Keratinocyte (primary cell): ENCODE measurements around the gene CCR6. TPM values are rescaled to one million over a fixed set of nuclear protein-coding genes. Genes with fewer than 3 reads are reported as not detected.

Experiments
- DNase-seq: peaks from one replicate; pipeline ENCODE4 v3.0.0-alpha.2; 2011; ENCODE audit warnings: low read depth, missing footprints, low spot score
- FAIRE-seq: peaks from 2 replicates; lab custom pipeline; 2011; peaks lifted over from hg19 to GRCh38; lab: Jason Lieb, UNC
- H2AFZ ChIP-seq: 2 replicates; pipeline ENCODE4 v1.6.0; 2012; ENCODE audit warnings: low read length, control low read depth, inconsistent platforms; ENCODE audit not compliant: control insufficient read depth
- H3K27ac ChIP-seq: 2 replicates; pipeline ENCODE4 v1.5.1; 2011; ENCODE audit warnings: low read length; ENCODE audit not compliant: control insufficient read depth, insufficient read depth
- H3K27me3 ChIP-seq: 3 replicates; pipeline ENCODE4 v1.6.0; 2011; ENCODE audit warnings: low read length; ENCODE audit not compliant: control insufficient read depth, insufficient read depth; ENCODE audit errors: extremely low read depth
- H3K36me3 ChIP-seq, 2 experiments: 2 replicates in 1 of 2; 3 replicates in 1 of 2; pipeline ENCODE4 v1.5.1; 2011; ENCODE audit warnings: low read length in 2 of 2, mild to moderate bottlenecking in 1 of 2; ENCODE audit not compliant: control insufficient read depth in 2 of 2, insufficient read depth in 2 of 2; ENCODE audit errors: extremely low read depth in 1 of 2
- H3K4me1 ChIP-seq: 3 replicates; pipeline ENCODE4 v1.5.1; 2011; ENCODE audit warnings: low read length; ENCODE audit not compliant: control insufficient read depth, insufficient read depth; ENCODE audit errors: extremely low read depth
- H3K4me2 ChIP-seq: 3 replicates; pipeline ENCODE4 v1.6.0; 2011; ENCODE audit warnings: low read depth, low read length; ENCODE audit not compliant: control insufficient read depth, insufficient read depth; ENCODE audit errors: extremely low read depth
- H3K4me3 ChIP-seq, 3 experiments: fragments of 200-600 bp in 1 of 3; sonication (generic) in 1 of 3; 2 replicates in 2 of 3; 3 replicates in 1 of 3; pipeline ENCODE4 v1.5.1; 2011 to 2016; ENCODE audit warnings: low read length in 3 of 3, mild to moderate bottlenecking in 3 of 3, control low read depth in 2 of 3, inconsistent platforms in 1 of 3, low read depth in 1 of 3, mixed read lengths in 1 of 3, mixed run types in 1 of 3, moderate library complexity in 1 of 3; ENCODE audit not compliant: control insufficient read depth in 2 of 3, insufficient read depth in 2 of 3; ENCODE audit errors: extremely low read depth in 1 of 3
- H3K79me2 ChIP-seq: 2 replicates; pipeline ENCODE4 v1.6.0; 2012; ENCODE audit warnings: low read length; ENCODE audit not compliant: control insufficient read depth, insufficient read depth
- H3K9ac ChIP-seq: 3 replicates; pipeline ENCODE4 v1.6.0; 2011; ENCODE audit warnings: low read length; ENCODE audit not compliant: control insufficient read depth, insufficient read depth; ENCODE audit errors: extremely low read depth
- H3K9me1 ChIP-seq: 3 replicates; pipeline ENCODE4 v1.6.0; 2011; ENCODE audit warnings: low read length; ENCODE audit not compliant: control insufficient read depth, insufficient read depth; ENCODE audit errors: extremely low read depth
- H3K9me3 ChIP-seq: 2 replicates; pipeline ENCODE4 v1.5.1; 2012; ENCODE audit warnings: low read depth, low read length; ENCODE audit not compliant: control insufficient read depth
- H4K20me1 ChIP-seq: 3 replicates; pipeline ENCODE4 v1.6.0; 2011; ENCODE audit warnings: low read length; ENCODE audit not compliant: control insufficient read depth, insufficient read depth; ENCODE audit errors: extremely low read depth
- CTCF ChIP-seq, 3 experiments: IDR thresholded peaks in 1 of 3; conservative IDR thresholded peaks in 1 of 3; optimal IDR thresholded peaks in 1 of 3; 2 replicates in 2 of 3; 3 replicates in 1 of 3; pipeline versions ENCODE3 to v1.5.1; 2011; ENCODE audit warnings: low read length in 3 of 3, mild to moderate bottlenecking in 3 of 3, moderate library complexity in 2 of 3, control low read depth in 1 of 3, inconsistent platforms in 1 of 3; ENCODE audit not compliant: insufficient read depth in 2 of 3; ENCODE audit errors: extremely low read depth in 1 of 3
- EZH2 ChIP-seq: IDR thresholded peaks from one replicate; pipeline ENCODE4 v1.6.1; 2012; ENCODE audit warnings: inconsistent platforms, mild to moderate bottlenecking, low read length, moderate library complexity
- dilution Hi-C: fragments of 300-500 bp; cut with MboI; formaldehyde crosslinking; loops from one replicate; pipeline ENCODE4 v1.7.0; 2020; ENCODE audit warnings: low sequenced_read_pairs; ENCODE audit not compliant: extremely low pct_ligation_motif_present
- polyA plus RNA-seq, 5 experiments: library from polyadenylated mRNA; depleted of rRNA in 3 of 5; stranded (reverse) in 3 of 5; stranded (forward) in 1 of 5; unstranded in 1 of 5; fragments of >200 nt; gene quantifications; 1 replicate in 1 of 5; 2 replicates in 3 of 5; 3 replicates in 1 of 5; pipeline versions ENCODE4 v1.2.1 to v1.2.3, GENCODE V29; 2011 to 2012; ENCODE audit warnings: missing spikeins in 2 of 5, low read depth in 1 of 5, low replicate concordance in 1 of 5

Gene CCR6
- polyA plus RNA-seq, 1 donor (not counting 4 experiments of a cell fraction or from before 2014, with no cell fraction given), result not detected

GRCh38 chr6:167094820-167095637 lies 27.9 kb upstream of the CCR6 start:
- Histone ChIP-seq H2AFZ (no peak overlapping the region), H3K4me3 (no peak overlapping the region)
- dilution Hi-C loops, result no loop called here

GRCh38 chr6:167095888-167096287 lies 27.0 kb upstream of the CCR6 start:
- Histone ChIP-seq H4K20me1 (no peaks in the 10 kb centered on the region), H3K9me1 (no peaks in the 10 kb centered on the region), H3K9ac (no peak overlapping the region), H3K4me2 (no peak overlapping the region), H3K27ac (no peak overlapping the region), H3K79me2 (no peaks in the 10 kb centered on the region), H2AFZ (no peak overlapping the region), H3K36me3 (no peaks in the 10 kb centered on the region), H3K27me3 (no peaks in the 10 kb centered on the region), H3K9me3 (no peaks in the 10 kb centered on the region), H3K4me3 (no peak overlapping the region), H3K4me1 (no peaks in the 10 kb centered on the region)
- FAIRE-seq (no peak), DNase-seq (no peak)
- TF ChIP-seq EZH2 (no peak), CTCF (optimal IDR thresholded peaks at IDR 0.05 in 1 of 3, IDR thresholded peaks at IDR 0.05 in 1 of 3, conservative IDR thresholded peaks at IDR 0.05 in 1 of 3; ENCODE audit: extremely low read depth in 1 of 3, insufficient read depth in 2 of 3, low read length in 3 of 3) (no peak)
- dilution Hi-C loops, result no loop called here

More at GRCh38 chr6:167094820-167095637, 27.9 kb upstream of the CCR6 start:
- no peaks in the 10 kb centered on the region for H3K4me1 ChIP-seq
- H3K9me1 ChIP-seq, result no peaks in the 10 kb centered on the region
- H3K9ac ChIP-seq, result no peak overlapping the region
- no peaks in the 10 kb centered on the region for H3K27me3 ChIP-seq
- H3K79me2 ChIP-seq, result no peaks in the 10 kb centered on the region
- no peaks in the 10 kb centered on the region for H4K20me1 ChIP-seq
- no peak for DNase-seq
- no peak for TF ChIP-seq EZH2
- no peak for TF ChIP-seq CTCF (optimal IDR thresholded peaks at IDR 0.05 in 1 of 3, IDR thresholded peaks at IDR 0.05 in 1 of 3, conservative IDR thresholded peaks at IDR 0.05 in 1 of 3; ENCODE audit: extremely low read depth in 1 of 3, insufficient read depth in 2 of 3, low read length in 3 of 3)
- FAIRE-seq, result no peak
- no peak overlapping the region for H3K27ac ChIP-seq
- H3K9me3 ChIP-seq, result no peaks in the 10 kb centered on the region
- H3K4me2 ChIP-seq, result no peak overlapping the region
- no peaks in the 10 kb centered on the region for H3K36me3 ChIP-seq
